GM12872 (cell line): ENCODE measurements around the gene KCTD2.

Source experiments
- CTCF ChIP-seq: IDR thresholded peaks from 3 replicates; pipeline ENCODE4 v1.5.1; 2011; ENCODE audit warnings: low read depth, mild to moderate bottlenecking, low read length, moderate library complexity; ENCODE audit not compliant: insufficient read depth

KCTD2 gene

DNA sequence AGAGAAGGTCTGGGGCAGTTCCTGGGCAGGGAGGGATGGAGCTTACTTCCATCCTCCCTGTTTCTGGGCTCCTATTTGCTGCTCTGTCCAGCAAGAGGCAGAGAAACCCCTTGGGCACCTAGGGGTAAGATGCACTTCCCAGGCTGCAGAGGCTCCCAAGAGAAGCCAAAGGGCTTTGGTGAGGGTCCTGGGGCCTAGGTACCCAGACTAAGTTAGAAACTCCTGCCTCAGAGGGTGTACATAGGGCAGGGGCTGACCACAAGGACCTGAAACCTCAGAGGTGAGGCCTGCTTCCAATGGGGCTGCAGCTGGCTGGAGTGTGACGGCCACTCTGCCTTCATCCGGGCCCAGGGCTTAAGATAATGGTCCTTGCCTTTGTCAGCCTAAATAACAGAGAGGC is 61.2 kb downstream of the KCTD2 start:
- no peak for TF ChIP-seq CTCF

DNA sequence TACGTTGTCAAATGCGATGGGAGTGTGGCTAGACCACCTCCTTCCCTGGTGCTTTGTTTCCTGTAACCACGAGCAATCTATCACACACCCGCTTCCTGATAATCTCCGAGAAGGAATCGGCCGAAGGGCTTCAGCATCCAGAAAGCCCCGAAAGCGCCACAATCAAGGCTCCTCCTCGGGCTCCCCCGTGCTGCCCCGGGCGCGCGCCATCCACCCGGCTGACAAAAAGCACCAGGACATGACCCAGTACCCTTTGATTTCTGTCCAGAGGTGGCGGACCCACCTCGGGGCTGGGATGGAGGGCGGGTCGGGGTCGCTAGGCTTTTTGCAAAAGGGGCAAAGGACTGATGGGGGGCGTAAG is 62.0 kb downstream of the KCTD2 start:
- TF ChIP-seq CTCF, result no peak

GRCh38 chr17:75109407-75110233 is 62.6 kb downstream of the KCTD2 start, which contains the start of gene ARMC7:
ARMC7 (plus strand) TSS chr17:75109969; CDS start chr17:75110289, 320 bp downstream.
- no peak for TF ChIP-seq CTCF

- TF ChIP-seq CTCF, result no peak
Observed at GRCh38 chr17:75110234-75110937, 63.4 kb downstream of the KCTD2 start.

DNA sequence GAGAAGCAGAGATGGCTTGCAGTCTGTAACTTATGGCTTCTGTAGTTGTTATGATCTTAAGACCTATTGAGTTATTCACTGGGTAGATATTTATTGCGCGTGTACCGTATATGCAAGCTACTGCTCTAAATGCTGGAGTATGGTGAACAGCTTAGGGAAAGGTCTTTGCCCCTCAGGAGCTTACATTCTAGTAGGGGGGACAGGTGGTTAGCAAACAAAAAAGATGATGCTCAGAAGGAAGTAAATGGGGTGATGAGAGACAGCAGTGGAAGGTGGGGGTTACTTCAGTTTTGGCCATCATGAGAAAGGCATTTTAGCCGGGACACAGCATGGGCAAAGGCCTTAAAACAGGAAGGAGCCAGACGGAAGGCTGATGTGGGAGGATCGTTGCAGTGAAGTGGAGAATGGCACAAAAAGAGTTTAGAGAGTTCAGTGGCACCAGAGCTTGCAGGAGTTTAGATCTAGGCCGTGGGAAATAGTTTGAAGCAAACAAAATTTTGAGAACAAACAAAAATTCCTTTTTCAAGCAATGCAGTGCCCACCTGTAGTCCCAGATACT is 64.8 kb downstream of the KCTD2 start:
- TF ChIP-seq CTCF, result no peak

DNA sequence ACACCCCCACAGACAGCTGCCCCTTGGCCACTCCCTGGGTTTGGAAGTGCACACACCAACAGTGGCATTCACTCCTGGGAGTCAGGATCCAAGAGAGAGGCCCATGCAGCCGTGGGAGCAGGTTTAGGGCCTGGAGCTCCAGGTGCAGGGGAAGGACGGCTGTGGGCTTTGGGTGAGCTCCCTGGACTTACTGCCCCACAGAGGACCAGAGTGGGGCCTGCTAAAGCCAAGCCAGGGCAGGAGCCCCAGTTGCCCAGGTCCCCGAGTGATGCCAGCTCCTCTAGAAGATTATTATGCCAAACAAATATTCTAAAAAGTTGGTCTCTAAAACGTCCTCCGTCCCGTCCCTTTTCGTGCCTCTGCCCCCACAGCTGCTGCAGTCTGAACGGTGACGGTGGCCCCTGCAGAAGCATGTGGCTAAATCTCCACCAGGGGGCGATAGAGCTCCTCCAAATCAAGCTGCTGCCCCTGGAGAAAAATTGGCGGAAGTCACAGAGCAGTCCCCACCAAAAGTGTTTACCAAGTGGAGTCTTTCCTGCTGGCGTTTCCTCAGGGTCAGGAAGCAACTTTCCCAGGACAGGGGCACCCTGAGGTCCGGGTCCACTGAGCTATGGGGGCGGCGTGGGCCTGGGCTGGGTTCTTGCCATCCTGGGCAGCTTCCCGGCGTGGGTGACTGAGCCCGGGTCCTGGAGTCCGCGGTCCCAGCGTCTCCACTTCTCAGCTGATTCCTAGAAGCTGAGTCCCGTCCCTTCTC is 67.0 kb downstream of the KCTD2 start:
- peak; percentile 87 for TF ChIP-seq CTCF
